GM21825 (cell line): ENCODE measurements around the gene ZBTB20.

ENCODE experiments used
- ATAC-seq: cut with Tn5 transposase; IDR thresholded peaks from one replicate; pipeline ENCODE4 v1.9.1; 2021; ENCODE audit warnings: mild to moderate bottlenecking, moderate library complexity; ENCODE audit not compliant: unreplicated experiment

The ZBTB20 gene

GRCh38 chr3:114435386-114436115, 711.5 kb downstream of the ZBTB20 start:
- no peak for ATAC-seq

- ATAC-seq: no peak
These were observed 714.8 kb downstream of the ZBTB20 start for GRCh38 chr3:114432310-114432709.

- peak; percentile 94 for ATAC-seq
These were observed 719.0 kb downstream of the ZBTB20 start for GRCh38 chr3:114428044-114428595.

- no peak for ATAC-seq
These were observed 719.6 kb downstream of the ZBTB20 start for GRCh38 chr3:114427285-114428043.

- no peak for ATAC-seq
These were observed 722.8 kb downstream of the ZBTB20 start for GRCh38 chr3:114424337-114424736.

GRCh38 chr3:114421204-114421603, 725.9 kb downstream of the ZBTB20 start:
- ATAC-seq: no peak

GRCh38 chr3:114420072-114420471, 727.0 kb downstream of the ZBTB20 start:
- ATAC-seq: no peak

GRCh38 chr3:114418724-114419543, 728.2 kb downstream of the ZBTB20 start:
- ATAC-seq: peak; percentile 62

GRCh38 chr3:114418107-114418506, 729.0 kb downstream of the ZBTB20 start:
- peak; percentile 76 for ATAC-seq

- ATAC-seq: no peak
These were observed 729.4 kb downstream of the ZBTB20 start for GRCh38 chr3:114417675-114418074.

- no peak for ATAC-seq
These were observed 729.8 kb downstream of the ZBTB20 start for GRCh38 chr3:114417265-114417664.

- ATAC-seq: no peak
These were observed 735.0 kb downstream of the ZBTB20 start for GRCh38 chr3:114411811-114412803.

GRCh38 chr3:114411190-114411668, 735.9 kb downstream of the ZBTB20 start:
- ATAC-seq: no peak

- no peak for ATAC-seq
These were observed 738.1 kb downstream of the ZBTB20 start for GRCh38 chr3:114408736-114409670.

- no peak for ATAC-seq
These were observed 740.2 kb downstream of the ZBTB20 start for GRCh38 chr3:114406922-114407321.

GRCh38 chr3:114406286-114406685, 740.8 kb downstream of the ZBTB20 start:
- no peak for ATAC-seq

GRCh38 chr3:114405202-114405990, 741.7 kb downstream of the ZBTB20 start:
- ATAC-seq: no peak

GRCh38 chr3:114404590-114404989, 742.5 kb downstream of the ZBTB20 start:
- no peak for ATAC-seq
